ENCODE data around the gene FXN.

DNA sequence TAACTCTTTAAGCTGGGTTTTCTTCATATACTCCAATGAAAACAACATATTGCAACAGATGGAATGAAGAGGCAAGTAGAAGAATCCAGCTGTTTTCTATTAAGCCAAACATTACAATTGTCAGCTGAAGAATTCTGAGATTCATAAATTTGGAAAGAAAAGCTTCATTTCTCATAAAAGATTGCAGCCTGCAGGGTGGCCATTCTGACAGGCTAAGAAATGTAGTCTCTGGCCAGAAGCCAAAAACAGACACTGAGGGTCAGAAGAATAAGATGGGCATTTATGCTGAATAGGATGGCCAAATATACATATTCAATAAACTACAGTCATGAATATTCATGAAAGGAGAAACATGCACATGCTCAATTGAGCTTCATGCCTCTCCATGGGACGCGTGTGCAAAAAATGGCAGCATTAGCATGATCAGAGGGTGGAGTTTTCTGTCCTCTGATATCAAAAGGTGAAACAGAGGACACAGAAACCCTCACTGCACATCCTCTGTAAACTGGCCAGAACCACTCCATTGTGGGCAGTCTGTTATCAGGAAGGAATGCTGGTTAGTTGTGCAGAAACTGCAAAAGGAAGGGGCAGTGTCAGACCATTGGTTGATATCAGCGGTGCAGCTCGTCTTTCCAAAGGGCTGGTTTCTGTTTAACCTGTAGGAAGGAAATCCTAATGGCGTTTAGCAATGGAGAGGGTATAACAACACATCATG is 50.2 kb downstream of the FXN start:
- TF ChIP-seq, protein P1, sequence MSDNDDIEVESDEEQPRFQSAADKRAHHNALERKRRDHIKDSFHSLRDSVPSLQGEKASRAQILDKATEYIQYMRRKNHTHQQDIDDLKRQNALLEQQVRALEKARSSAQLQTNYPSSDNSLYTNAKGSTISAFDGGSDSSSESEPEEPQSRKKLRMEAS (IDR thresholded peaks at IDR 0.05), result no peak
- TF ChIP-seq, protein P2, sequence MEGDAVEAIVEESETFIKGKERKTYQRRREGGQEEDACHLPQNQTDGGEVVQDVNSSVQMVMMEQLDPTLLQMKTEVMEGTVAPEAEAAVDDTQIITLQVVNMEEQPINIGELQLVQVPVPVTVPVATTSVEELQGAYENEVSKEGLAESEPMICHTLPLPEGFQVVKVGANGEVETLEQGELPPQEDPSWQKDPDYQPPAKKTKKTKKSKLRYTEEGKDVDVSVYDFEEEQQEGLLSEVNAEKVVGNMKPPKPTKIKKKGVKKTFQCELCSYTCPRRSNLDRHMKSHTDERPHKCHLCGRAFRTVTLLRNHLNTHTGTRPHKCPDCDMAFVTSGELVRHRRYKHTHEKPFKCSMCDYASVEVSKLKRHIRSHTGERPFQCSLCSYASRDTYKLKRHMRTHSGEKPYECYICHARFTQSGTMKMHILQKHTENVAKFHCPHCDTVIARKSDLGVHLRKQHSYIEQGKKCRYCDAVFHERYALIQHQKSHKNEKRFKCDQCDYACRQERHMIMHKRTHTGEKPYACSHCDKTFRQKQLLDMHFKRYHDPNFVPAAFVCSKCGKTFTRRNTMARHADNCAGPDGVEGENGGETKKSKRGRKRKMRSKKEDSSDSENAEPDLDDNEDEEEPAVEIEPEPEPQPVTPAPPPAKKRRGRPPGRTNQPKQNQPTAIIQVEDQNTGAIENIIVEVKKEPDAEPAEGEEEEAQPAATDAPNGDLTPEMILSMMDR (IDR thresholded peaks at IDR 0.05; ENCODE audit: low read depth, low read length, missing input control), result no peak
- no peak for TF ChIP-seq TAF1 (conservative IDR thresholded peaks at IDR 0.05)
- TF ChIP-seq RAD21 (IDR thresholded peaks at IDR 0.05), result peak in 1 of 2 donors; percentile 30
- TF ChIP-seq JUND (IDR thresholded peaks at IDR 0.05), result no peak
- TF ChIP-seq, protein P3, sequence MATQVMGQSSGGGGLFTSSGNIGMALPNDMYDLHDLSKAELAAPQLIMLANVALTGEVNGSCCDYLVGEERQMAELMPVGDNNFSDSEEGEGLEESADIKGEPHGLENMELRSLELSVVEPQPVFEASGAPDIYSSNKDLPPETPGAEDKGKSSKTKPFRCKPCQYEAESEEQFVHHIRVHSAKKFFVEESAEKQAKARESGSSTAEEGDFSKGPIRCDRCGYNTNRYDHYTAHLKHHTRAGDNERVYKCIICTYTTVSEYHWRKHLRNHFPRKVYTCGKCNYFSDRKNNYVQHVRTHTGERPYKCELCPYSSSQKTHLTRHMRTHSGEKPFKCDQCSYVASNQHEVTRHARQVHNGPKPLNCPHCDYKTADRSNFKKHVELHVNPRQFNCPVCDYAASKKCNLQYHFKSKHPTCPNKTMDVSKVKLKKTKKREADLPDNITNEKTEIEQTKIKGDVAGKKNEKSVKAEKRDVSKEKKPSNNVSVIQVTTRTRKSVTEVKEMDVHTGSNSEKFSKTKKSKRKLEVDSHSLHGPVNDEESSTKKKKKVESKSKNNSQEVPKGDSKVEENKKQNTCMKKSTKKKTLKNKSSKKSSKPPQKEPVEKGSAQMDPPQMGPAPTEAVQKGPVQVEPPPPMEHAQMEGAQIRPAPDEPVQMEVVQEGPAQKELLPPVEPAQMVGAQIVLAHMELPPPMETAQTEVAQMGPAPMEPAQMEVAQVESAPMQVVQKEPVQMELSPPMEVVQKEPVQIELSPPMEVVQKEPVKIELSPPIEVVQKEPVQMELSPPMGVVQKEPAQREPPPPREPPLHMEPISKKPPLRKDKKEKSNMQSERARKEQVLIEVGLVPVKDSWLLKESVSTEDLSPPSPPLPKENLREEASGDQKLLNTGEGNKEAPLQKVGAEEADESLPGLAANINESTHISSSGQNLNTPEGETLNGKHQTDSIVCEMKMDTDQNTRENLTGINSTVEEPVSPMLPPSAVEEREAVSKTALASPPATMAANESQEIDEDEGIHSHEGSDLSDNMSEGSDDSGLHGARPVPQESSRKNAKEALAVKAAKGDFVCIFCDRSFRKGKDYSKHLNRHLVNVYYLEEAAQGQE (IDR thresholded peaks at IDR 0.05), result no peak
- TF ChIP-seq, protein P4, sequence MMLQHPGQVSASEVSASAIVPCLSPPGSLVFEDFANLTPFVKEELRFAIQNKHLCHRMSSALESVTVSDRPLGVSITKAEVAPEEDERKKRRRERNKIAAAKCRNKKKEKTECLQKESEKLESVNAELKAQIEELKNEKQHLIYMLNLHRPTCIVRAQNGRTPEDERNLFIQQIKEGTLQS (IDR thresholded peaks at IDR 0.05), result no peak
- TF ChIP-seq YY1 (IDR thresholded peaks at IDR 0.05), result peak; percentile 43
- peak; percentile 4 for TF ChIP-seq SP1 (IDR thresholded peaks at IDR 0.05)
- TF ChIP-seq EGR1 (IDR thresholded peaks at IDR 0.05; ENCODE audit: low read depth in 2 of 2), result no peak
- peak; percentile 43 to 54 for TF ChIP-seq RXRA (IDR thresholded peaks at IDR 0.05)
- TF ChIP-seq GABPA (IDR thresholded peaks at IDR 0.05 in 1 of 2, conservative IDR thresholded peaks at IDR 0.05 in 1 of 2), result no peak
- TF ChIP-seq HNF4A (conservative IDR thresholded peaks at IDR 0.05), result no peak
- TF ChIP-seq, protein P5, sequence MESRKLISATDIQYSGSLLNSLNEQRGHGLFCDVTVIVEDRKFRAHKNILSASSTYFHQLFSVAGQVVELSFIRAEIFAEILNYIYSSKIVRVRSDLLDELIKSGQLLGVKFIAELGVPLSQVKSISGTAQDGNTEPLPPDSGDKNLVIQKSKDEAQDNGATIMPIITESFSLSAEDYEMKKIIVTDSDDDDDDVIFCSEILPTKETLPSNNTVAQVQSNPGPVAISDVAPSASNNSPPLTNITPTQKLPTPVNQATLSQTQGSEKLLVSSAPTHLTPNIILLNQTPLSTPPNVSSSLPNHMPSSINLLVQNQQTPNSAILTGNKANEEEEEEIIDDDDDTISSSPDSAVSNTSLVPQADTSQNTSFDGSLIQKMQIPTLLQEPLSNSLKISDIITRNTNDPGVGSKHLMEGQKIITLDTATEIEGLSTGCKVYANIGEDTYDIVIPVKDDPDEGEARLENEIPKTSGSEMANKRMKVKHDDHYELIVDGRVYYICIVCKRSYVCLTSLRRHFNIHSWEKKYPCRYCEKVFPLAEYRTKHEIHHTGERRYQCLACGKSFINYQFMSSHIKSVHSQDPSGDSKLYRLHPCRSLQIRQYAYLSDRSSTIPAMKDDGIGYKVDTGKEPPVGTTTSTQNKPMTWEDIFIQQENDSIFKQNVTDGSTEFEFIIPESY (IDR thresholded peaks at IDR 0.05), result no peak
